Fibroblast of skin of back (primary cell): Measurements from ENCODE around the gene ZBTB24.
A peak's percentile ranks its signal among the peaks of the same experiment; 100 is the strongest.
"Not testable (repeated sequence)": the region's sequence is repeated elsewhere in the genome, so short reads cannot be mapped to it uniquely, and the experiment has no call there.

Experiments
- DNase-seq: peaks from one replicate; pipeline ENCODE4 v3.0.0-alpha.2; 2013

Gene ZBTB24

GRCh38 chr6:109469591-109470189, 13.3 kb downstream of the ZBTB24 start:
- DNase-seq, result no peak

DNA sequence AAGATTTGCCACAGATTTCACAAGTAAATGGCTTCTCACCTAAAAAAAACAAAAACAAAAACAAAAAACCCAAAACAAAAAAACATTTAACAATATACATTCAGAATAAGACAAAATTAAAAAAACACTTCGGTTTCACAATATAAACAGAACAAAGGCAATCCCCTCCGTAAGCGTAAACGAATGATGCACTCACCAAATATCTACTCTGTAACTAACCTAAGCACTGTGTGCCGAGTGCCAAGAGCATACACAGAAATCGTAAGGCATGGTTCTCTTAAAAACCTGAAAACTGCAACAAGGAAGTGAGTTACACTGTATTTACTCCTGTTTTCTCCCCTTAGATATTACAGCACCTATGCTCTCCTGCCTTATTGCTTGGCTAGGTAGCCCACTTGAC, 15.3 kb downstream of the ZBTB24 start:
- no peak for DNase-seq

- DNase-seq, result no peak
Measured at GRCh38 chr6:109466212-109466923, 16.7 kb downstream of the ZBTB24 start.

GRCh38 chr6:109465772-109466171, 17.2 kb downstream of the ZBTB24 start:
- DNase-seq, result no peak

DNA sequence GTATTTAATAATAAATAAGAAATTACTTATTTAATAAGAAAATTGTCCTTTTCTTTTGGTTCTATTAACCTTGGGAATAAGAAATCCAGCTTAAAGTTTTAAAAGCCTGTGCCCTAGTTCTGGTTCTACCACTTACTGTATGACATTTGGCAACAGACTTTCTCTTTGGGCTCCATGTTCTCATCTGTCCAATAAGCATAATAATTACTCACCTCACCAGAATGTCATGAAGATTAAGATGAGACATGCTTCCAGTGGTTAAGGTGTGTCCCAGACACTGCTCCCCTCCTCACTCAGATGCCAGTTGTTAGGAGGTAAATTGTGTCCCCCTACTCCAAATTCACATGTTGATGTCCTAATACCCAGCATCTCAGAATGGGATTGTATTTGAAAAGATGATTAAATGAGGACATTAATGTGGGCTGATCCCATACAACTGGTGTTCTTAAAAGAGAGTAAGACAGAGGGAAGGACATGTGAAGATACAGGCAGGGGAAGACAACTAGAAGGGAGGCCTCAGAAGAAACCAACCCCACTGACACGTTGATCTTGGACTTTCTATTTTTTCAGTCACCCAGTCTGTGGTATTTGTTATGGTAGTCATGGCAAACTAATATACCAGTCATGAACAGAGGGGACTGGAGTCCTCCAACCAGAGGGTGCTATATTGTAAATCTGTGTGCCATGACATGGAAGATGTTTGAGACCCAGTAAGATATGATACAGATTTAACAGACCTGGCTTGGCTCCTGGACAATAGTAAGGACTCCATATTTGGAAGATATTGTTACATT, 21.1 kb downstream of the ZBTB24 start:
- DNase-seq, result no peak

- not testable (repeated sequence) for DNase-seq
Measured at GRCh38 chr6:109461205-109461604, 21.8 kb downstream of the ZBTB24 start.

DNA sequence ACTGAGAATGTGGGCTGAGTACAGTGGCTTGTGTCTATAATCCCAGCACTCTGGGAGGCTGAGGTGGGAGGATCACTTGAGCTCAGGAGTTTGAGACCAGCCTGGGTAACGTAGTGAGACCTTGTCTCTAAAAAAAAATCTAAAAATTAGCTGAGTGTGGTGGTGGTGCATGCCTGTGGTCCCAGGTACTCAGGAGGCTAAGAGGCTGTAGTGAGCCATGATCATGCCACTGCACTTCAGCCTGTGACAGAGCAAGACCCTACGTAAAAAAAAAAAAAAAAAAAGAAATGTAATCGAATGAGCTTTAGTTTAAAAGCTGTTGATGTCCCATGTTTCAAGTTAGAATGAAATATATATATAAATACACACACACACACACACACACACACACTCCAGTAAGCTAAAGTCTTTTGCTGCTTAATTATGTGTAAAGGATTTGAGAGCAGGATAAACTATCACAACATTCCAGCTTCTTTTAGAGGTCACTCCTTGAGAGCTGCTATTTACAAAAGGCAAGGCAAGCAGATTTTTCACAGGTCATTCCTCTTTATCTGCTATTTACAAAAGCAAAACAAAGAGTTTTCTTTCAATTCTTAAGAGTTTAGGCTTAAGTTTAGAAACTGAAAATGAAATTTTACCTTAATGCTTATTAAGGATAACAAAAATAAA, 22.7 kb downstream of the ZBTB24 start:
- DNase-seq, result no peak

GRCh38 chr6:109458774-109459531, 24.1 kb downstream of the ZBTB24 start:
- DNase-seq, result no peak

DNA sequence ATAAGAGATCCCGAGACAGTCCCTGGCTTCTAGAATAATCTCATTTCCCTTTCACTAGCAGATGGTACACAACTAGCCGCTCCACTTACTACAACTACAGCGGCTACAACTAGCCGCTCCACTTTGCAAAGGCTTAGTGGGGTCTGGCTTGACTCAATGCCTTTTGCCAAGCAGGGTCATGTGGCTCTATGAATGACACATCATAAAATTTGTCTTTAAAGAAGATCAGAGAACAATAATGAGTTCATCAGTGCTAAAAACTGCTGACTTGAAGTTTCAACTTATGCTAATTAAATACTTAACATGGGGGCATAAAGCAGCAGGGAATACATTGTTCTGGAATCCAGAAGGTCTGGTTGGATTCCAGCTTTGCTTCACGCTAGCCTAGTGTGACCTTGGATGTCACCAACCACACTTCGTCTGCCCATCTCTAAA, 25.4 kb downstream of the ZBTB24 start:
- no peak for DNase-seq

GRCh38 chr6:109456710-109457561, 26.1 kb downstream of the ZBTB24 start:
- peak; percentile 41 for DNase-seq

- DNase-seq, result no peak
Measured at GRCh38 chr6:109456111-109456583, 26.9 kb downstream of the ZBTB24 start.

DNA sequence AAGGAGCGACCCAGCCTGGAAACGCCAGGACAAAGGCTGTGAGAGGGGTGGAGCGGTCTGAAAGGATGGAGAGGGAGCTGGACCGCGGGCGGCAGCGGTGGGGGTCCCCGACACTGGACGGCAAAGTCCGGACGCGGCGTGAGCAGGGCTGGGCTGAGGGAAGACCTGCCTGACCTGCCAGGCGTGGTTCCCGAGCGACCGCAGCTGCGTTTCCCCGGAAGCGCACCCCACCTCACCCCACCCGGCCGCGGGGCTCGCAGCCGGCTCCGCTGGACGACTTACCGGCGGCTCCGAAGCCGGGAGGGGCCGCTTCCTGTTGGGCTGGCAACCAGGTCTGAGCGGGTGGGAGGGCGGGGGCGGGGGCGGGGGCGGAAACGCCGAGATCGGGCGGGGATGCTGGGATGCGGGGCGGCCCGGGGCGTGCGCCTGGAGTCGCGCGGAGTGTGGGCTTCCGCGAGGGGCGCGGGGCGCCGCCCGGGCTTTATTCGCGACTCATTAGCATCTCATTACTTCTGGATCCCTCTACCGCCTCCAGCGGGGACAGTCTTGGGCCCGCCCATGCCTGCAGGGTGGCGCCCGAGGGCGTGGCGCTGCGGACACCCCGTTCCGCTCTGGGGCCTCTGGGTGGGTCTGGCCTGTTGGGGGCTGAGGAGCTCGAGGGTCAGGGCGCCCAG, 27.4 kb downstream of the ZBTB24 start, which contains the start of gene MICAL1:
TSS of gene MICAL1 (minus strand) at position 336 of the 674 bp plus-strand sequence. CDS start 1,576 bp downstream, outside the sequence.
- peak; percentile 77 for DNase-seq

DNA sequence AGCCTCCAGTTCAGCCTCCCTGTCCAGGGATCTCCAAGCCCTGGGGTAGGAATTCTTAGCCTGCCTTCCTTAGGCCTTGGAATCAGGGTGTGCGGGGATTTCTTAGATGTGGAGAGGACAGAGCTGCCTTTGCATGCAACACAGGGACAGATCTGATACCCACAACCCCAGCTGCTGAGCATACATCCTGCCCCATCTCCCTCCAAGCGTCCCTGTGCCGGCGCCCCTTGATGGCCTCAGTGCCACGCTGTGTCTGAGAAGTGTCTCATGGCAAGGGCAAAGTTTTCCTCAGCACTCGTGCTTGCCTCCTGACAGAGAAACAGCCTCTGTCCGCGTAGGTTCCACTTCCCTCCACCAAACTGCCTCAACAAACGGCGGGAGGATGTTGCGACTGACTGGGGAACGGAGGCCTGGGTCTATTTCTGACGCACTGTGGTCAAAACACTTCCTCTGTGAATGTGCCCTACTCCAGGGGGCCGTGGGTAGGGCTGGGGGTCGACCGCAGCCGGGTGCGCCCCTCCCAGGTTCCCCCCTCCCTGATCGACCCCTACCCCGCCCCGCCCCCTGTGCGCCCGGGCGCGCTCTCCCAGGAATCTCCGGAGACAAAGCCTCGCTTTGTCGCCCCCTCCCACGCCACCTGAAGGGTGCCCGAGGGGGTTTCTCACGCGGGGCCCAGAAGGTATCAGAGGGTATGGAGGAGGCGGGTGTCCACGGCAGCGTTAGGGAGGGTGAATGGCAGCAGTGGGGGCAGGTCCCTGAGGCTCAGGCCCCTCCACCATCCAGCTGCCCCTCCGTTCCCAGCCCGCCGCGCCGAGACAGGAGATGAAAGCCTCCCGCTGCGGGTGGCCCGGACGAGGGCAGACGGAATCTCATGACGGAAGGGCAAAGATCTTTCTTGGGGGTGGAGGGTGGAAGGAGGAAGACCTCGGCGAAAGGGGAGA, 28.3 kb downstream of the ZBTB24 start:
- peak; percentile 30 for DNase-seq

DNA sequence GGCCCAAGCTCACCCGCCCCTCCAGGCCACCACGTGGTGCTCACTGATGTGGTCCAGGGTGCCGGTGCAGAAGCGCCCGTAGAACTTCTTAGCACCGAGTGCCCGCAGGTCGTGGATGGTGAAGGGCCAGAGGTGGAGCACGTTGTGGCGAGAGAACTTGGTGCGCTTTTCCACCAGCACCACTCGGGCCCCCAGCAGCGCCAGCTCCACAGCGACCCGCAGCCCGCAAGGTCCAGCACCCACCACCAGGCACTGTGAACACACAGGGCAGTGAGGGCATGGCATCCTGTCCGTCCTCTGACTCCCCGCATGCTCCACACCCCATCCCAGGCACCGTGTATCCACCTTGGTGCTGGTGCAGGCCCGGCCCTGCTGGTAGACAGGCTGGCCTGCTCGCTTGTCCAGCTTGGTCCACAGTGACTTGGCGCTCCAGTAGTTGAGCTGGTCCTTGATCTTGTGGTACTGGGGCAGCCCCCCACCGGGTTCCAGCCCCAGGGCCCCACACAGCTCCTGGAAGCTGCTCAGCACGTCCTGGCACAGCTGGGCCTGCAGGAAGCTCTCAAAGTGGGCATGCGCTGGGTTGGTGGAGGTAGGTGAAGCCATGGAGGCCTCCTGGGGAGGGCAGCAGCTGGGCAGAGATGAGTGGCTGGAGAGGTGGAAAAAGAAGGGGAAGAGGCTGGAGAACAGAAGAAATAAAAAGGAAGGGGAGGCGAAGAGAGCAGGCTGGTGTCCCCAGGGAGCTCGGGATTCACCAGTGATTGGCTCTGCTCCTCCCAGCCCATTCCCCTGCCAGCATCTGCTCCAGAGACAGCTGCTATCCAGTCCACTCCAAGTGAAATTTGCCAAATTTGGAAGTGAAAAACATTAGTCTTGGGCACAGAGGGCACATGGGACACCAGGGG, 29.2 kb downstream of the ZBTB24 start:
- peak; percentile 88 for DNase-seq

DNA sequence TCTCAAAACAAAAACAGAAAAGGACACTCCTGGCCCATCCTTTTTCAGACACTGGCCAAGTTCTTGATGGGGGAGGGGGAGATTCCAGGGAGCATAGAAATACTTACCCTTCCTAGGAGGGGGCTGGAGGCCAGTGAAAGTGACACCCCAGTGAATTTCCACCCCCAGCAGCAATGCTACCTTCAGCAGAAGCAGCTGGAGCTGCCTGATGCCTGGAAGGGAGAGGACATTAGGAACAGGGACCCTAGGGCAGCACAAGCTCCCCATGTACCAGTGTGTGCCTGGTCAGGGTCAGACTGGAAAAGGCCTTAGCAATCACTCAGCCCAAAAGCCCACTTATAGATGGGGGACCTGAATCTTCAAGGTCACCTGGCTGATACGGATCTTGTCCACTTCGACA, 29.9 kb downstream of the ZBTB24 start:
- DNase-seq, result no peak

DNA sequence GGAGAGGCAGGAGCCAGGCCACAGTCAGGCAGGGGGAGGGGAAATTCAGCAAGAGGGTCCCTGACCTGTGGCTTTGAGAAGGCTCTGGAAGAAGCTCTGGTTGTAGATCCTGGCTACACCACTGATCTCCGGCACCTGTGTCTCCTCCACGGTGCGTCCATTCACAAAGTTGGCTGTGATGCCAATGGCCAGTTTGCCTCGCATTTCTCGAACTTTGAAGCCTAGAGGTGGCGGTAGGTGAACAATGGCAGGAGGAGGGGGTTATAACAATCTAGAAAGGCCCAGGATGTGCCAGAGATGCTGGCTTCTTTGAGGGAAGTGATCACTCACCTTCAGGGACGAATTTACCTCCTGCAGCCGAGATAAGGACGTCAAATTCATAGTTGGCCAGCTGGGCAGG, 30.8 kb downstream of the ZBTB24 start:
- no peak for DNase-seq

DNA sequence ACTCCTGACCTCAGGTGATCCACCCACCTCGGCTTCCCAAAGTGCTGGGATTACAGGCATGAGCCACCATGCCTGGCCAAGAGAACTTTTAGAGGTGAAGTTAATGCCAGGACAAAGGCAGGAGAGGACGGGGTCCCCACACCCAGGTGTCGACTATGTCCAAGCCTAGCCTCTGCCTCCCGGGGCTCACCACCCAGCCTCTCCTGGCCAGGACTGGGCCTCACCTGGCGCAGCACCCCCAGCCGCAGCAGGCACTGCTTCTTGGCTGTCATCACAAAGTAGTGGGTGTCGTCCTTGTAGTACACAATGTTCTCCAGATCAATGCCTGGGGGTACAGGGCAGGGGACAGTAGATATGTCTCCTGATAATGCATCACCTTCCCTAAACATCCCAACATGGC, 31.6 kb downstream of the ZBTB24 start:
- DNase-seq, result no peak

GRCh38 chr6:109450801-109451200, 32.2 kb downstream of the ZBTB24 start:
- DNase-seq, result no peak
